Measurements from ENCODE around the gene CBX1. TPM values are rescaled to one million over a fixed set of nuclear protein-coding genes. Genes with fewer than 3 reads are reported as not detected.
A peak's percentile ranks its signal among the peaks of the same experiment; 100 is the strongest.

CBX1 gene
- total and polyA plus RNA-seq, 2 of the 13 experiments (the other 11 are each of a cell fraction or from before 2014, with no cell fraction given) = 17.8 to 108 TPM

GRCh38 chr17:48048384-48049126 lies 52.7 kb downstream of the CBX1 start (continued):
- no peak for TF ChIP-seq ZNF484 (CRISPR knock-in tag; IDR thresholded peaks at IDR 0.05; ENCODE audit: borderline replicate concordance, low read depth)
- peak in 1 of 2 experiments; percentile 79; a peak in 2 of 4 replicates for TF ChIP-seq ATF4 (CRISPR knock-in tag; IDR thresholded peaks at IDR 0.05)
- TF ChIP-seq POGK (CRISPR knock-in tag; conservative IDR thresholded peaks at IDR 0.05) = peak; percentile 83
- TF ChIP-seq GATAD2A (CRISPR knock-in tag; IDR thresholded peaks at IDR 0.05) = peak; percentile 58
- peak; percentile 71; the same call in 1 of the 2 replicates for TF ChIP-seq ZNF556 (CRISPR knock-in tag; IDR thresholded peaks at IDR 0.05; ENCODE audit: borderline replicate concordance)
- 0 out of 2 replicates have a peak, but pooled peaks have one; percentile 49 for TF ChIP-seq AFF4 (CRISPR knock-in tag; IDR thresholded peaks at IDR 0.05)
- no peak; the same call in 1 of the 2 replicates for TF ChIP-seq ZNF33B (CRISPR knock-in tag; IDR thresholded peaks at IDR 0.05)
- TF ChIP-seq LRRFIP1 (CRISPR knock-in tag; conservative IDR thresholded peaks at IDR 0.05) = peak; percentile 38; the same call in 1 of the 2 replicates
- no peak for TF ChIP-seq ATF7 (IDR thresholded peaks at IDR 0.05)
- no peak for TF ChIP-seq ATF7 (CRISPR knock-in tag; IDR thresholded peaks at IDR 0.05)
- peak; percentile 97 for TF ChIP-seq ZFY (CRISPR knock-in tag; IDR thresholded peaks at IDR 0.05)
- peak; percentile 64; the same call in 1 of the 2 replicates for TF ChIP-seq ZMYM4 (CRISPR knock-in tag; IDR thresholded peaks at IDR 0.05)
- TF ChIP-seq ZNF468 (CRISPR knock-in tag; IDR thresholded peaks at IDR 0.05) = no peak
- no peak for TF ChIP-seq ZSCAN5A (CRISPR knock-in tag; IDR thresholded peaks at IDR 0.05; ENCODE audit: borderline replicate concordance)
- no peak for TF ChIP-seq ZBTB46 (CRISPR knock-in tag; IDR thresholded peaks at IDR 0.05; ENCODE audit: borderline replicate concordance)
